HEK293T (cell line): Measurements from ENCODE around the gene POM121L2.

Experiments used
- CTCF ChIA-PET: fragments of 350-600 bp; formaldehyde crosslinking; extraction: SDS; loops from one replicate; lab custom pipeline; 2021; ENCODE audit warnings: antibody characterized with exemption, inconsistent platforms; lab: Yijun Ruan, JAX
- POLR2A ChIA-PET: fragments of 350-600 bp; formaldehyde crosslinking; extraction: SDS; loops from one replicate; lab custom pipeline; 2020; ENCODE audit warnings: antibody characterized with exemption, inconsistent platforms; lab: Yijun Ruan, JAX
- DNase-seq: peaks from one replicate; pipeline ENCODE4 v3.0.0; 2012; ENCODE audit warnings: mixed read lengths; ENCODE audit errors: extremely low spot score
- ARNT ChIP-seq: fragments of 450-650 bp; IDR thresholded peaks from 2 replicates; pipeline ENCODE4 v1.6.1; 2017; ENCODE audit warnings: mild to moderate bottlenecking
- BHLHE40 ChIP-seq: fragments of 450-650 bp; IDR thresholded peaks from 2 replicates; pipeline ENCODE4 v1.6.1; 2016; ENCODE audit warnings: mild to moderate bottlenecking, moderate library complexity, borderline replicate concordance
- CTBP1 ChIP-seq: fragments of 450-650 bp; IDR thresholded peaks from 2 replicates; pipeline ENCODE4 v1.6.1; 2016; ENCODE audit warnings: borderline replicate concordance
- ELF4 ChIP-seq: fragments of 450-650 bp; IDR thresholded peaks from 2 replicates; pipeline ENCODE4 v1.6.1; 2017; ENCODE audit warnings: antibody characterized with exemption
- FOXA1 ChIP-seq: fragments of 450-650 bp; IDR thresholded peaks from 2 replicates; pipeline ENCODE4 v1.6.1; 2016; ENCODE audit warnings: mild to moderate bottlenecking
- FOXK2 ChIP-seq: fragments of 450-650 bp; IDR thresholded peaks from 2 replicates; pipeline ENCODE4 v1.6.1; 2016; ENCODE audit warnings: mild to moderate bottlenecking
- FOXM1 ChIP-seq: fragments of 450-650 bp; IDR thresholded peaks from 2 replicates; pipeline ENCODE4 v1.6.1; 2017; ENCODE audit warnings: mild to moderate bottlenecking, borderline replicate concordance
- HDGF ChIP-seq: fragments of 450-650 bp; IDR thresholded peaks from 2 replicates; pipeline ENCODE4 v1.6.1; 2017; ENCODE audit warnings: antibody characterized with exemption, borderline replicate concordance
- L3MBTL2 ChIP-seq: fragments of 450-650 bp; conservative IDR thresholded peaks from 2 replicates; pipeline ENCODE4 v1.6.1; 2016; ENCODE audit warnings: mild to moderate bottlenecking
- LEF1 ChIP-seq: fragments of 450-650 bp; IDR thresholded peaks from 2 replicates; pipeline ENCODE4 v1.6.1; 2017; ENCODE audit warnings: mild to moderate bottlenecking, borderline replicate concordance
- NFRKB ChIP-seq: fragments of 450-650 bp; IDR thresholded peaks from 2 replicates; pipeline ENCODE4 v1.6.1; 2016; ENCODE audit warnings: mild to moderate bottlenecking, moderate library complexity
- SP1 ChIP-seq: fragments of 450-650 bp; IDR thresholded peaks from 2 replicates; pipeline ENCODE4 v1.6.1; 2017
- SUZ12 ChIP-seq: fragments of 450-650 bp; IDR thresholded peaks from 2 replicates; pipeline ENCODE4 v1.6.1; 2016; ENCODE audit warnings: mild to moderate bottlenecking
- TARDBP ChIP-seq: fragments of 450-650 bp; IDR thresholded peaks from 2 replicates; pipeline ENCODE4 v1.6.1; 2016
- ZNF384 ChIP-seq: fragments of 450-650 bp; IDR thresholded peaks from 2 replicates; pipeline ENCODE4 v1.6.1; 2016
- TF ChIP-seq, protein P1 (sequence below): fragments of 450-650 bp; IDR thresholded peaks from 2 replicates; pipeline ENCODE4 v1.6.1; 2016

The POM121L2 gene

DNA sequence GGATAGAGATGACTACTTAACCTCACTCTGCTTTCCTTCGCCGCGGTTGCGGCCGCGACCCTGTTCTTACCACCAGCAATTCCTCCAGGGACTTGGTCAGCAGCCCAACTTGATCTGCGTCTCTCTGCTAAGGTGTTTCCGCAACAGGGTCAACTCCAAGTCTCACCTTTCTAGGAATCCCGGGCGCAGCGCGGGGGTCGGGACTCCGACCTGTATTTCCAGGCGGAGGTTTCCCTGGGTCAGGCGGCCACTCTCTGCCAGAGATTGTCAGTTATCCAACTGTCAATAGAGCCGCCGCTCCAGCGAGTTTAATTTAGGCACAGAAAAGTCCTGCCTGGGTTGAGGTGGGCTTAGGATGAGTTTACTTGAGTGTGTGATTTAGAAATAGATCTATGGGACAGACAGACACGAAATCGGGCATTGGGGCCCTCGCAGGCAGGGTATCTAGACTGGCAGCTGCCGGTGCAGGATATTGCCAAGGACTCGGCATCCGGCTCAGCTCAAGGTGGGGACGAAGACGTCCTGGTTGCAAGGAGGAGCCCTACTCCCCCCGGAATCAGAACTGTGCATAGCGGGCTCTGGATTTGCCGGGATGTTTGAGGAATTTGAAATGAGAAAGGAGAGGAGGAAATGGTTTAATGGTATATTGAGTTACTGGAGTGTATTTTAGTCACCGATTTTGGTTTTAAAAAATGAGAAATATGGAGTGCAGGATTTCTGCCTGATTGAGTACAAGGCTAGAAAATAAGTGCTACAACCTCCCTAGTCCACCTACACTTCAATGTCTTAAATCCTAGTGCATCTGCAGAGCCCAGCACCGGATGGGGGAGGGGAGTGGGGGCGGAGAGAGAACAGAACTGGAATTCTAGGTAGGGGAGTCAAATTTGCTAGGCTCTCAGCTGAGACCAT lies 23.7 kb downstream of the POM121L2 start:
- POLR2A ChIA-PET = interaction anchor here (0.8 to 1.4 kb wide), 2 partner anchors 36 to 334 kb away, joined by 3 read pairs; no protein-coding TSS in a partner anchor
- TF ChIP-seq FOXA1 (no peak), ZNF384 (no peak), HDGF (no peak), SUZ12 (no peak), CTBP1 (no peak; the same call in 1 of the 2 replicates), LEF1 (no peak), BHLHE40 (no peak), FOXK2 (no peak), ARNT (no peak), TARDBP (no peak), L3MBTL2 (no peak), FOXM1 (no peak), NFRKB (no peak), SP1 (no peak), ELF4 (no peak)
- TF ChIP-seq, protein P1, sequence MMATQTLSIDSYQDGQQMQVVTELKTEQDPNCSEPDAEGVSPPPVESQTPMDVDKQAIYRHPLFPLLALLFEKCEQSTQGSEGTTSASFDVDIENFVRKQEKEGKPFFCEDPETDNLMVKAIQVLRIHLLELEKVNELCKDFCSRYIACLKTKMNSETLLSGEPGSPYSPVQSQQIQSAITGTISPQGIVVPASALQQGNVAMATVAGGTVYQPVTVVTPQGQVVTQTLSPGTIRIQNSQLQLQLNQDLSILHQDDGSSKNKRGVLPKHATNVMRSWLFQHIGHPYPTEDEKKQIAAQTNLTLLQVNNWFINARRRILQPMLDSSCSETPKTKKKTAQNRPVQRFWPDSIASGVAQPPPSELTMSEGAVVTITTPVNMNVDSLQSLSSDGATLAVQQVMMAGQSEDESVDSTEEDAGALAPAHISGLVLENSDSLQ = no peak
- DNase-seq = peak; percentile 34
- CTCF ChIA-PET = interaction anchor here (0.6 kb wide), 1 partner anchor 327 kb away, joined by 3 read pairs; no protein-coding TSS in a partner anchor

DNA sequence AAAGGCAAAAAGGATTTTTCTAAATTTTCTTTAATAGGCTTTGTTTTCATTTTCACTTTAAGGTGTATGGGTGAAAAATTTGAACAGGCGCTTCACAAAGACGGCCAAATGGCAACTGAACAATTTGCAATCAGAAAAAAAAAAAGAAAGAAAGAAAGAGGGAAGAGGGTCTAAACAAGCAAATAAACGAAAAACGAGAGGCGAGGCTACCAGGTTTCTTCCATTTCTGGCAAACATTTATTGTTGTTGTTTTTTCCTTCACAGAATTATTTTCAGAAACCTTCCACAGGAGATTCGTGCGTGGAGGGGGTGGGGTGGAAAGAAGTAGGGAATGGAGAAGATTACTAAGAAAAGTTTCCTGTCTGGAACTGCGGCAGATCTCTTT lies 24.3 kb downstream of the POM121L2 start:
- ChIA-PET POLR2A (interaction anchor here (1.4 to 1.6 kb wide), 2 partner anchors 9 to 36 kb away, joined by 3 to 4 read pairs; no protein-coding TSS in a partner anchor), CTCF (interaction anchor here (0.6 kb wide), 1 partner anchor 328 kb away, joined by 3 read pairs; no protein-coding TSS in a partner anchor)
- TF ChIP-seq, protein P1 = no peak
- no peak for TF ChIP-seq BHLHE40
- no peak for TF ChIP-seq FOXA1
- no peak for TF ChIP-seq TARDBP
- no peak for DNase-seq

DNA sequence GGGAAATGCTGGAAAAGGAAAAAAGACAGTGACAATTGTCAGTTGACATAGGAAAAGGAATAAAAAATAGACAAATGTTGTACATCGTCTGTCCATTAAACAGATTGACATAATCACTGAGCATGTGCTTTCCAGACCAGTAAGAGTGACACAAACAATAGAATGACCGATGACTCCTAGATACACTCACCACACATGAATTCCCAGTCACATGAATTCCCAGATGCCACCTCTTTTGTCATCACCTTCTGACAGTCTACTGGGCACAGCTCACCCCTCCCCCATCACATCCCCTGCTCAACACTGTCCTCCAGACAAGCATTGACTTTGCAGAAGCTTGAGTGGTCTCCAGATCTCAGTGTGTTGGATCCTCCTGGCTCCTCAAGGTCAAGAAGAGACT lies 25.9 kb downstream of the POM121L2 start:
- ChIA-PET CTCF (interaction anchor here (0.6 kb wide), 1 partner anchor 326 kb away, joined by 5 read pairs; no protein-coding TSS in a partner anchor), POLR2A (interaction anchor here (1.5 to 1.6 kb wide), 2 partner anchors 10 to 266 kb away, joined by 3 to 4 read pairs; no protein-coding TSS in a partner anchor)
- no peak for TF ChIP-seq FOXM1
- TF ChIP-seq CTBP1 = no peak
- TF ChIP-seq TARDBP = no peak
- TF ChIP-seq, protein P1 = no peak
- no peak for TF ChIP-seq FOXK2
- TF ChIP-seq BHLHE40 = no peak
- no peak for TF ChIP-seq ZNF384
- no peak for TF ChIP-seq NFRKB
- no peak for TF ChIP-seq SP1
- no peak for TF ChIP-seq FOXA1
- no peak for TF ChIP-seq LEF1
- no peak for TF ChIP-seq ARNT
- no peak for TF ChIP-seq L3MBTL2
- no peak for TF ChIP-seq SUZ12
- TF ChIP-seq ELF4 = no peak
- TF ChIP-seq HDGF = no peak
- DNase-seq = no peak

DNA sequence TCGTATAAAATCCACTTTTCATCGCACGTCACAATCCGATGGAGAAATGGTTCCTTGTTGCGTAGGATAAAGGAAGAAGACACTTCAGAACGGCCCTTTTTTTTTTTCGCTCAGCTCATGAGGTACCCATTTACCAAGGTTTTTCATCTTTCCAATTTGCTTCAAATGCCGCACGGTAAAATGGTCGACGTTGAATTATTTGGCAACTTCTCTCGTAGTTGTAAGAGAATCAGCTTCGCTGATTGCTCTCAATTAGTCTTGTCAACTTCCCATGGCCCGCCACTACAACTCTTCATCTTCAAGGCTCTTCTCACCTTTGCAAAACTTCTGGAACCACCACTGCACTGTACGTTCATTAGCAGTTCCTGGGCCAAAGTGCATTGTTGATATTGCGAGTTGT lies 28.8 kb downstream of the POM121L2 start:
- POLR2A ChIA-PET = no interaction called here
- CTCF ChIA-PET = no interaction called here
- TF ChIP-seq L3MBTL2 = no peak
- TF ChIP-seq CTBP1 = no peak
- TF ChIP-seq, protein P1 = no peak
- DNase-seq = no peak

DNA sequence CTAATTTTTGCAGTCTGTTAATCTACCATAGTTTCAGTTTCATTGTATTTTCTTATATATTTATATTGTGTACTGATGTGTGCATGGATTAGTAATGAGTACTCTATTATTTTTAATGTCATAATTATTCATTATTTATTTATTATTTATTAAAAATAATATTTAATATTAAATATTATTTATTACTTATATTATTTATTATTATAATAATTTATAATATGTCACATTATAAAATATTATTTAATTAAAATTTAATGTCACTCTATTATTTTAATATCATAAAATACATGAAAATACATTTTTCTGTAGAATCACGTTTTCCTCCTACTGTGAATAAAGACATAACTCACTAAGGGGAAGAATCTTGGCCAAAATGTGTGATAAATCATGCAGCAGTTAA lies 30.5 kb downstream of the POM121L2 start:
- no peak for TF ChIP-seq ZNF384
- no peak for TF ChIP-seq FOXK2
- no peak for TF ChIP-seq SUZ12
- no peak for TF ChIP-seq TARDBP
- TF ChIP-seq CTBP1 = no peak
- no peak for TF ChIP-seq SP1
- no peak for TF ChIP-seq NFRKB
- TF ChIP-seq BHLHE40 = no peak
- TF ChIP-seq ELF4 = no peak
- TF ChIP-seq, protein P1 = no peak
- no peak for TF ChIP-seq FOXM1
- CTCF ChIA-PET = interaction anchor here (0.7 kb wide), 1 partner anchor 149 kb away, joined by 4 read pairs; no protein-coding TSS in a partner anchor
- DNase-seq = no peak
- POLR2A ChIA-PET = interaction anchor here (0.7 to 1.2 kb wide), 2 partner anchors 13 to 336 kb away, joined by 3 read pairs; no protein-coding TSS in a partner anchor
